Measurements from ENCODE around the gene OLIG2.

Gene OLIG2

DNA sequence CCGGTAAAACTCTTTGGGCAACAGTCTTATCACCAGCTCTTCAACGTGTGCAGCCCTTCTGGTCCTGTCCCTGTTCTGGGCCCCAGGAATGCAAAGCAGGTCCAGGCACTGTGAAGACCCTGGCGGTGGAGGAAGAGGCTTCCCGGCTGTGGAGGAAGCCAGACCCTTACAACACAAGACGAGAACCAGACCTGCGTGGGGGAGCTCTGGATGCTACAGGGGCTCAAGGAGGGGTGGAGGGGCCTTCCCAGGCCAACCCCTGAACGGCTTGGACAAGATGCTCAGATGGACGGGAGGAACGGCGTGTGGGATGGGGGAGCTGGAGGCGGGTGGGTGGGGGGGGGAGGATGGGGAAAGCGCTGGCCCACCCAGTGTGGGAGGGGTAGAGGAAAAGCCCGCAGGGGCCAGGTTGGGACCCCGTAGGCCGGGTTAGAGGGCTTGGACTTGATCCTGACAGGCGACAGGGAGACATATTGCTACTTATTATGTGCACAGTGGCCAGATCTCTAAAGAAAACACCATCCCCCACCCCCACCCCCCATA lies 5.1 kb upstream of the OLIG2 start:
- DNase-seq = no peak

GRCh38 chr21:33021150-33021549 lies 4.6 kb upstream of the OLIG2 start:
- DNase-seq = no peak

DNA sequence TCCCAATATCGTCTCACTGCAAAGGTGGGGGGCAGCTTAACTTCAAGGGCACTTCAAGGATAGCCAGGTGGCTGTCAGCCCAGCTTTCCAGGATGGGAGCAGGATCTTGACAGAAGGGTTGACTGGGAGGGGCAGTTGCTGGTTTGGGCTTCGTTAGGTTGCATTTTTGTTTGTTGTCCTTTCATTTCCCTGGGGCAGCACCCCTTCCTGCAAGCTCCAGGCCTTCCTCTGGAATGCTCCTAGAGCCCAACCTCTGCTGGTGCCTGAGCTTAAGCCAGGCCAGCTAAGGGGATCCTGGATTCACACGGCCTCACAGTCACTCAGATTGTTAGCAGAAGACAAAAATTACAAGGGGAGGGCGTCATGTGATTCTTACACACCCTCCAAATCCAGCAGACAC lies 4.1 kb upstream of the OLIG2 start:
- no peak for DNase-seq

DNA sequence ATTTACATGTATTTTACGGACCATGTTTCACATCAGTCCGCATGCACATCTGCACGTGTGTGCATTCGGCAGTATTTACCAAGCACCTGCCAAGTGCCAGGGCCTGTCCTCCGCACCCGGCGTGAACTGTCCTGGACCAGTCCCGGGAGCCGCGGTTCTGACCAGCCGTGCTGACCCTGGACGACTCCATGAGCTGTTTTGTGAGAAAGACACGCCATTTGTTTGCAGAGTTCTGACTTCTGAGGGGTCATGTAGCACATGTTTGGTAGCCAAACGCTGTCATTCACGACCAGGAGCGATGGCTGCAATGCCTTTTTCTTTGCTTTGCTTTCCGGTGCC lies 3.3 kb upstream of the OLIG2 start:
- DNase-seq = no peak

GRCh38 chr21:33022828-33023573 lies 2.7 kb upstream of the OLIG2 start:
- no peak for DNase-seq

GRCh38 chr21:33023574-33024200 lies 2.0 kb upstream of the OLIG2 start:
- DNase-seq = no peak

DNA sequence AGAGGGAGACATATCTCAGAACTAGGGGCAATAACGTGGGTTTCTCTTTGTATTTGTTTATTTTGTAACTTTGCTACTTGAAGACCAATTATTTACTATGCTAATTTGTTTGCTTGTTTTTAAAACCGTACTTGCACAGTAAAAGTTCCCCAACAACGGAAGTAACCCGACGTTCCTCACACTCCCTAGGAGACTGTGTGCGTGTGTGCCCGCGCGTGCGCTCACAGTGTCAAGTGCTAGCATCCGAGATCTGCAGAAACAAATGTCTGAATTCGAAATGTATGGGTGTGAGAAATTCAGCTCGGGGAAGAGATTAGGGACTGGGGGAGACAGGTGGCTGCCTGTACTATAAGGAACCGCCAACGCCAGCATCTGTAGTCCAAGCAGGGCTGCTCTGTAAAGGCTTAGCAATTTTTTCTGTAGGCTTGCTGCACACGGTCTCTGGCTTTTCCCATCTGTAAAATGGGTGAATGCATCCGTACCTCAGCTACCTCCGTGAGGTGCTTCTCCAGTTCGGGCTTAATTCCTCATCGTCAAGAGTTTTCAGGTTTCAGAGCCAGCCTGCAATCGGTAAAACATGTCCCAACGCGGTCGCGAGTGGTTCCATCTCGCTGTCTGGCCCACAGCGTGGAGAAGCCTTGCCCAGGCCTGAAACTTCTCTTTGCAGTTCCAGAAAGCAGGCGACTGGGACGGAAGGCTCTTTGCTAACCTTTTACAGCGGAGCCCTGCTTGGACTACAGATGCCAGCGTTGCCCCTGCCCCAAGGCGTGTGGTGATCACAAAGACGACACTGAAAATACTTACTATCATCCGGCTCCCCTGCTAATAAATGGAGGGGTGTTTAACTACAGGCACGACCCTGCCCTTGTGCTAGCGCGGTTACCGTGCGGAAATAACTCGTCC lies 1.3 kb upstream of the OLIG2 start:
- DNase-seq = no peak

DNA sequence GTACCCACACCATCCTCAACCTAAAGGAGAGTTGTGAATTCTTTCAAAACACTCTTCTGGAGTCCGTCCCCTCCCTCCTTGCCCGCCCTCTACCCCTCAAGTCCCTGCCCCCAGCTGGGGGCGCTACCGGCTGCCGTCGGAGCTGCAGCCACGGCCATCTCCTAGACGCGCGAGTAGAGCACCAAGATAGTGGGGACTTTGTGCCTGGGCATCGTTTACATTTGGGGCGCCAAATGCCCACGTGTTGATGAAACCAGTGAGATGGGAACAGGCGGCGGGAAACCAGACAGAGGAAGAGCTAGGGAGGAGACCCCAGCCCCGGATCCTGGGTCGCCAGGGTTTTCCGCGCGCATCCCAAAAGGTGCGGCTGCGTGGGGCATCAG lies 638 bp upstream of the OLIG2 start:
- DNase-seq = no peak

GRCh38 chr21:33026443-33026858 lies 716 bp downstream of the OLIG2 start:
- no peak for DNase-seq

DNA sequence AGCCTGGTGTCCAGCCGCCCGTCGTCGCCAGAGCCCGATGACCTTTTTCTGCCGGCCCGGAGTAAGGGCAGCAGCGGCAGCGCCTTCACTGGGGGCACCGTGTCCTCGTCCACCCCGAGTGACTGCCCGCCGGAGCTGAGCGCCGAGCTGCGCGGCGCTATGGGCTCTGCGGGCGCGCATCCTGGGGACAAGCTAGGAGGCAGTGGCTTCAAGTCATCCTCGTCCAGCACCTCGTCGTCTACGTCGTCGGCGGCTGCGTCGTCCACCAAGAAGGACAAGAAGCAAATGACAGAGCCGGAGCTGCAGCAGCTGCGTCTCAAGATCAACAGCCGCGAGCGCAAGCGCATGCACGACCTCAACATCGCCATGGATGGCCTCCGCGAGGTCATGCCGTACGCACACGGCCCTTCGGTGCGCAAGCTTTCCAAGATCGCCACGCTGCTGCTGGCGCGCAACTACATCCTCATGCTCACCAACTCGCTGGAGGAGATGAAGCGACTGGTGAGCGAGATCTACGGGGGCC lies 1.2 kb downstream of the OLIG2 start:
- no peak for DNase-seq

- no peak for DNase-seq
Observed at GRCh38 chr21:33027401-33028286, 1.9 kb downstream of the OLIG2 start.

- no peak for DNase-seq
Observed at GRCh38 chr21:33028287-33028670, 2.5 kb downstream of the OLIG2 start.

- DNase-seq = no peak
Observed at GRCh38 chr21:33028773-33029384, 3.1 kb downstream of the OLIG2 start.

DNA sequence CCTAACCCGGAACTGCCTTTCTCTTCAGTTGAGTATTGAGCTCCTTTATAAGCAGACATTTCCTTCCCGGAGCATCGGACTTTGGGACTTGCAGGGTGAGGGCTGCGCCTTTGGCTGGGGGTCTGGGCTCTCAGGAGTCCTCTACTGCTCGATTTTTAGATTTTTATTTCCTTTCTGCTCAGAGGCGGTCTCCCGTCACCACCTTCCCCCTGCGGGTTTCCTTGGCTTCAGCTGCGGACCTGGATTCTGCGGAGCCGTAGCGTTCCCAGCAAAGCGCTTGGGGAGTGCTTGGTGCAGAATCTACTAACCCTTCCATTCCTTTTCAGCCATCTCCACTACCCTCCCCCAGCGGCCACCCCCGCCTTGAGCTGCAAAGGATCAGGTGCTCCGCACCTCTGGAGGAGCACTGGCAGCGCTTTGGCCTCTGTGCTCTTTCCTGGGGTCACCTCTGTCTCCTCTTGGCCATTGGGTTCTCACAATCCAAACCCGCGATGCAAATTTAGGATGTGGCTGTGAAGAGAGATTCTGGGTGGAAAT lies 3.7 kb downstream of the OLIG2 start:
- DNase-seq = no peak

GRCh38 chr21:33029975-33030461 lies 4.3 kb downstream of the OLIG2 start:
- no peak for DNase-seq

DNA sequence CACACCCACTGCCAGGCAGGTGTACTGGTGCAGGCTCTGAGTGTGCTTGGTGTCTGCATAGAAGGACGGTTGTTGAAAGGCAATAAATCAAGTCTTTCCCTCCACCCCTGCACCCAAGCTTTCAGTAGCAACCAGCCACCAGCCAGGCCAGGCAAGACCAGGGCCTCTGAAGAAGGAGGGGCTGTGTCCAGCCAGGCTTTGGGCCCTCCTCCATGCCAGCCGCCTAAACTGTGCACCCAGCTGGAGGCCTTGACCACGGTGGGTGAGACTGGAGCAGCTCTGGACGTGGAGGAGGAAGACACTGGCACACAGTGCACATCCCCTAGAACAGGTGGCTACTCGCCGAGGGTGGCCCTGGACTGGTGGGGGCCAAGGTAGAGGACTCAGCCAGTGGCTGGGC lies 4.9 kb downstream of the OLIG2 start:
- DNase-seq = no peak

- no peak for DNase-seq
Observed at GRCh38 chr21:33031152-33031911, 5.6 kb downstream of the OLIG2 start.

DNA sequence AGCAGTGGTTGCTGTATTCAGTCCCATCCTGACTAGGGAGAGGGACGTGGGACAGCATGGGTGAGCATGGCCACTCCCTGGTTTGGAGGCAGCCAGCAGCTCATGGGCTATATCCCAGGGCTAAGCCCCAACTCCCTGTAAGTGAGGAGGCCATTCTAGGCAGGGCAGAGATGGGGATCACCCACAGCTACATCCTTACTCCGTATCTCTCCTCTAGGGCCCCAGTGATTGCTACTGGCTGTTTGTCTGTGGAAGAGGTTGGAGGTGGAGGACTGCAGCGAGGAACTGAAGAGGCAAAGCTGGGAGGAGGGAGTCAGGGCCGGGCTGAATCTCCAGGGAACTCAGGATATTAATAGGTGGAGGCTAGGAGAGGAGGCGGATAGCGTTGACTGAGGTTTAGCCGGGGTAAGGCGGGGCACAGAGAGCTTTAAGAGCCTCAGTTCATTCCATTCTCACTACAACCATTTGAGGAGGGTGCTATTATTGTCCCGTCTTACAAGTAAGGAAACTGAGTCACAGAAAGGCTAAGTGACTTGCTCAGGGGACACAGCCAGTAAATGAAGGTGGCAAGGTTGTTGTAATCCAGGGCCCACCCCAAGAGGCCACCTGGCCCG lies 6.8 kb downstream of the OLIG2 start:
- DNase-seq = no peak

- DNase-seq = no peak
Observed at GRCh38 chr21:33033094-33033951, 7.6 kb downstream of the OLIG2 start.

All from fibroblast of skin of right biceps (primary cell).